Measurements from ENCODE around the gene SNTG2. TPM values are rescaled to one million over a fixed set of nuclear protein-coding genes. Genes with fewer than 3 reads are reported as not detected.

The SNTG2 gene
- total RNA-seq, 2 donors from 2014 or later, result 0.72 to 1.0 TPM

- Histone ChIP-seq H3K4me1 (no peaks in the 10 kb centered on the region), H3K9me3 (no peaks in the 10 kb centered on the region), H3K27me3 (no peaks in the 10 kb centered on the region), H3K27ac (no peak overlapping the region), H3K9ac (ENCODE audit: low read depth in 2 of 2, low read length in 2 of 2) (no peak overlapping the region), H3K36me3 (no peaks in the 10 kb centered on the region), H3K4me3 (no peak overlapping the region)
- TF ChIP-seq, protein P1, sequence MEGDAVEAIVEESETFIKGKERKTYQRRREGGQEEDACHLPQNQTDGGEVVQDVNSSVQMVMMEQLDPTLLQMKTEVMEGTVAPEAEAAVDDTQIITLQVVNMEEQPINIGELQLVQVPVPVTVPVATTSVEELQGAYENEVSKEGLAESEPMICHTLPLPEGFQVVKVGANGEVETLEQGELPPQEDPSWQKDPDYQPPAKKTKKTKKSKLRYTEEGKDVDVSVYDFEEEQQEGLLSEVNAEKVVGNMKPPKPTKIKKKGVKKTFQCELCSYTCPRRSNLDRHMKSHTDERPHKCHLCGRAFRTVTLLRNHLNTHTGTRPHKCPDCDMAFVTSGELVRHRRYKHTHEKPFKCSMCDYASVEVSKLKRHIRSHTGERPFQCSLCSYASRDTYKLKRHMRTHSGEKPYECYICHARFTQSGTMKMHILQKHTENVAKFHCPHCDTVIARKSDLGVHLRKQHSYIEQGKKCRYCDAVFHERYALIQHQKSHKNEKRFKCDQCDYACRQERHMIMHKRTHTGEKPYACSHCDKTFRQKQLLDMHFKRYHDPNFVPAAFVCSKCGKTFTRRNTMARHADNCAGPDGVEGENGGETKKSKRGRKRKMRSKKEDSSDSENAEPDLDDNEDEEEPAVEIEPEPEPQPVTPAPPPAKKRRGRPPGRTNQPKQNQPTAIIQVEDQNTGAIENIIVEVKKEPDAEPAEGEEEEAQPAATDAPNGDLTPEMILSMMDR (IDR thresholded peaks at IDR 0.05), result no peak
- intact Hi-C loops (cut with DNase I), result no loop called here
- DNase-seq, result no peak
Measured at GRCh38 chr2:1257334-1257733, 306.7 kb downstream of the SNTG2 start.

DNA sequence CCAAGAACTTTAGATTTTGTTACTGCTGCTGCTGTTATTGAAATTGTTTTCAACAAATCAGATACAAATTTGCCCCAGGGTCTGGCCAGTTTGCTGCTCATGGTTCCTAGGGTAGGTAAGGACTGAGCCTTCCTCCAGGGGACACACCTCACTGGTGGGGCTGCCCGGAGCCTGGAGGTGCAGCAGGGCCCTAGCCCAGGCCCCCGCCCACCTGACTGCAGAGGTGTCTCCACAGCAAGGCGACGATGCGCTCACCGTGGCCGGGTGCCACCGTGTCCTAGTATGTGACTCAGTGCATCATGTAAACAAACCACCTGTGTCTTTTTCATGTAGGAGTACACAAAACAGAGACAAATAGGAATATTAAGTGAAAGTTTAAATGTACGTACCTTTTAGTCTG is 309.1 kb downstream of the SNTG2 start:
- H3K9ac ChIP-seq (ENCODE audit: low read depth in 2 of 2, low read length in 2 of 2), result no peak overlapping the region
- no peaks in the 10 kb centered on the region for H3K27me3 ChIP-seq
- no peaks in the 10 kb centered on the region for H3K4me1 ChIP-seq
- no peaks in the 10 kb centered on the region for H3K36me3 ChIP-seq
- H3K9me3 ChIP-seq, result no peaks in the 10 kb centered on the region
- TF ChIP-seq, protein P1 (IDR thresholded peaks at IDR 0.05), result no peak
- H3K27ac ChIP-seq, result no peak overlapping the region
- intact Hi-C loops (cut with DNase I), result no loop called here
- no peak for DNase-seq
- H3K4me3 ChIP-seq, result no peak overlapping the region

- H3K9ac ChIP-seq (ENCODE audit: low read depth in 2 of 2, low read length in 2 of 2), result no peak overlapping the region
- DNase-seq, result no peak
- no peak overlapping the region for H3K27ac ChIP-seq
Measured at GRCh38 chr2:1262609-1263008, 312.0 kb downstream of the SNTG2 start.

GRCh38 chr2:1265454-1265853 is 314.8 kb downstream of the SNTG2 start:
- H3K9ac ChIP-seq (ENCODE audit: low read depth in 2 of 2, low read length in 2 of 2), result no peak overlapping the region
- H3K27me3 ChIP-seq, result no peaks in the 10 kb centered on the region
- no peak overlapping the region for H3K4me3 ChIP-seq
- no peak for DNase-seq
- no peaks in the 10 kb centered on the region for H3K36me3 ChIP-seq
- no peaks in the 10 kb centered on the region for H3K4me1 ChIP-seq
- intact Hi-C loops (cut with DNase I), result no loop called here
- no peak overlapping the region for H3K27ac ChIP-seq
- TF ChIP-seq, protein P1 (IDR thresholded peaks at IDR 0.05), result no peak
- H3K9me3 ChIP-seq, result no peaks in the 10 kb centered on the region

More at GRCh38 chr2:1262609-1263008, 312.0 kb downstream of the SNTG2 start:
- H3K4me1 ChIP-seq, result no peaks in the 10 kb centered on the region
- intact Hi-C loops (cut with DNase I), result no loop called here
- no peaks in the 10 kb centered on the region for H3K27me3 ChIP-seq
- H3K9me3 ChIP-seq, result no peaks in the 10 kb centered on the region
- H3K36me3 ChIP-seq, result no peaks in the 10 kb centered on the region
- TF ChIP-seq, protein P1 (IDR thresholded peaks at IDR 0.05), result no peak
- H3K4me3 ChIP-seq, result no peak overlapping the region

GRCh38 chr2:1266351-1266750 is 315.7 kb downstream of the SNTG2 start:
- no peak for DNase-seq
- Histone ChIP-seq H3K4me1 (no peaks in the 10 kb centered on the region), H3K27ac (no peak overlapping the region), H3K27me3 (no peaks in the 10 kb centered on the region), H3K4me3 (no peak overlapping the region), H3K9ac (ENCODE audit: low read depth in 2 of 2, low read length in 2 of 2) (no peak overlapping the region), H3K9me3 (no peaks in the 10 kb centered on the region), H3K36me3 (no peaks in the 10 kb centered on the region)
- intact Hi-C loops (cut with DNase I), result no loop called here
- TF ChIP-seq, protein P1 (IDR thresholded peaks at IDR 0.05), result no peak

DNA sequence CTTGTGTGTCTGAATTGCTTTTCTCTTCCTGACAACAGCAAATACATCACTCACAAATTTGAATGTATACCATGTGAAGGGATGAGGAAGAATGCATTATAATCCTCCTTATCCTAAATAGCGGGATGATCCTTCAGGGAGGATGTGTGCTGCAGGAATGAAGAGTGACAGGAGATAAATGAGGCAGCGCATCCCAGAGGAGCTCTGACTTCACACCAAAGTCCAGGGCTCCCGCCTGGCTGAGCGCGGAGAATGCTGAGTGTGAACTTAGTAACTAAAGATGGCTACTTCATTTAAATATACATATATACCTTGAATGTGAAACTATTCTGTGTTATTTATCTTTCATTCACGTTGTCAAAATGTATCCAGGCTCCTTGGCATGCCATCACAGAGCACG is 317.4 kb downstream of the SNTG2 start:
- no peak for DNase-seq
- Histone ChIP-seq H3K9ac (ENCODE audit: low read depth in 2 of 2, low read length in 2 of 2) (no peak overlapping the region), H3K4me3 (no peak overlapping the region), H3K27ac (no peak overlapping the region), H3K4me1 (no peaks in the 10 kb centered on the region), H3K36me3 (no peaks in the 10 kb centered on the region), H3K9me3 (no peaks in the 10 kb centered on the region), H3K27me3 (no peaks in the 10 kb centered on the region)
- intact Hi-C loops (cut with DNase I), result no loop called here
- TF ChIP-seq, protein P1 (IDR thresholded peaks at IDR 0.05), result no peak
